Measurements from ENCODE around the gene NPR2. TPM values are rescaled to one million over a fixed set of nuclear protein-coding genes. Genes with fewer than 3 reads are reported as not detected.

The NPR2 gene
- total RNA-seq, 1 experiment from 2014 or later: 12.5 TPM

DNA sequence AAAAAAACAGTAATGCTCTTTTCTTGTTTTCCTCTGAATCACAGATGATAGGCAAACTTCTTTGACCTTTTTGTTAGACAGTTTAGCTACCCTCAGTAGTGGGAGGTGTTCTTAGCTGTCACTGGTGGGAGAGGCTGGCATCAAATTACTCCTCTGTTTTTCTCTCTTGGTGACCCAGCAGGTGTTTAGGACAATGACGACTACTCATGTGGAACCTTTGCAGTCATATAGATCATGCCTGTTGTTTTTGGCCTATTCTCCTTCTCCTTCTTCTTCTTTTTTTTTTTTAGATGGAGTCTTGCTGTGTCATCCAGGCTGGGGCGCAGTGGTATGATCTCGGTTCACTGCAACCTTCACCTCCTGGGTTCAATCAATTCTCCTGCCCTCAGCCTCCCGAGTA, 15.4 kb upstream of the NPR2 start:
- no peak overlapping the region for H3K4me2 ChIP-seq (ENCODE audit: insufficient read depth, insufficient read length, low read length)
- no peak overlapping the region for H2BK5ac ChIP-seq (ENCODE audit: insufficient read length, low read length)
- H4K5ac ChIP-seq (ENCODE audit: insufficient read length, low read depth, low read length): no peak overlapping the region
- no peaks in the 10 kb centered on the region for H3K27me3 Mint-ChIP-seq (ENCODE audit: low read depth)
- peaks cover 4% of the 10 kb centered on the region; the same call in 1 of the 2 replicates for H3K4me1 ChIP-seq (ENCODE audit: insufficient read depth, low read length)
- peaks cover 0 to 5% (median 0%) of the 10 kb centered on the region in 3 experiments; a peak in 3 of 7 replicates for H3K36me3 Mint-ChIP-seq (ENCODE audit: insufficient read depth in 1 of 3, low read depth in 3 of 3)
- no peak overlapping the region for H2BK12ac ChIP-seq (ENCODE audit: insufficient read length, low read depth, low read length)
- H2BK15ac ChIP-seq (ENCODE audit: low read depth, low read length): no peak overlapping the region
- no peak overlapping the region for H3K27ac ChIP-seq (ENCODE audit: insufficient read length, low read depth, low read length)
- H3K4me3 Mint-ChIP-seq: no peak overlapping the region
- WGBS (ENCODE audit: extremely low coverage, insufficient read length, low lambda C conversion rate): no CpG with 5 or more reads among the region's 4 CpGs
- no peak overlapping the region for H3K4ac ChIP-seq (ENCODE audit: low read depth, low read length)
- H4K20me1 ChIP-seq (ENCODE audit: control insufficient read depth, insufficient read depth, insufficient read length): no peaks in the 10 kb centered on the region
- no peak overlapping the region for H2BK20ac ChIP-seq (ENCODE audit: low read depth, low read length, poor library complexity, severe bottlenecking)
- no peaks in the 10 kb centered on the region for H3K23me2 ChIP-seq (ENCODE audit: insufficient read length, low read depth, low read length, poor library complexity, severe bottlenecking)
- TF ChIP-seq, protein P1, sequence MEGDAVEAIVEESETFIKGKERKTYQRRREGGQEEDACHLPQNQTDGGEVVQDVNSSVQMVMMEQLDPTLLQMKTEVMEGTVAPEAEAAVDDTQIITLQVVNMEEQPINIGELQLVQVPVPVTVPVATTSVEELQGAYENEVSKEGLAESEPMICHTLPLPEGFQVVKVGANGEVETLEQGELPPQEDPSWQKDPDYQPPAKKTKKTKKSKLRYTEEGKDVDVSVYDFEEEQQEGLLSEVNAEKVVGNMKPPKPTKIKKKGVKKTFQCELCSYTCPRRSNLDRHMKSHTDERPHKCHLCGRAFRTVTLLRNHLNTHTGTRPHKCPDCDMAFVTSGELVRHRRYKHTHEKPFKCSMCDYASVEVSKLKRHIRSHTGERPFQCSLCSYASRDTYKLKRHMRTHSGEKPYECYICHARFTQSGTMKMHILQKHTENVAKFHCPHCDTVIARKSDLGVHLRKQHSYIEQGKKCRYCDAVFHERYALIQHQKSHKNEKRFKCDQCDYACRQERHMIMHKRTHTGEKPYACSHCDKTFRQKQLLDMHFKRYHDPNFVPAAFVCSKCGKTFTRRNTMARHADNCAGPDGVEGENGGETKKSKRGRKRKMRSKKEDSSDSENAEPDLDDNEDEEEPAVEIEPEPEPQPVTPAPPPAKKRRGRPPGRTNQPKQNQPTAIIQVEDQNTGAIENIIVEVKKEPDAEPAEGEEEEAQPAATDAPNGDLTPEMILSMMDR (conservative IDR thresholded peaks at IDR 0.05): no peak
- no peak overlapping the region; a peak in 1 of 7 replicates for H3K27ac Mint-ChIP-seq
- no peak overlapping the region for H4K91ac ChIP-seq (ENCODE audit: insufficient read length, low read depth, low read length)
- no peak overlapping the region for H3K14ac ChIP-seq (ENCODE audit: insufficient read depth, low read length)
- no peak for DNase-seq
- no peaks in the 10 kb centered on the region for H3K9me3 Mint-ChIP-seq
- no peak overlapping the region for H4K8ac ChIP-seq (replicated peaks; ENCODE audit: insufficient read length, low read depth, low read length)
- no peak overlapping the region for H2AK5ac ChIP-seq (ENCODE audit: insufficient read length, low read length)
- H3K79me2 ChIP-seq (ENCODE audit: insufficient read depth, low read length): no peaks in the 10 kb centered on the region
- no peaks in the 10 kb centered on the region for H3K79me1 ChIP-seq (ENCODE audit: insufficient read depth, low read depth, low read length, poor library complexity, severe bottlenecking)
- H3T11ph ChIP-seq (ENCODE audit: low read length): no peak overlapping the region
- H3K23ac ChIP-seq (ENCODE audit: insufficient read length, low read depth, low read length): no peak overlapping the region
- H3K4me1 Mint-ChIP-seq: peaks cover 15 to 19% of the 10 kb centered on the region in 2 experiments
- H3K56ac ChIP-seq (ENCODE audit: insufficient read length, low read depth, low read length): no peak overlapping the region
- no peak overlapping the region for H2AFZ ChIP-seq (ENCODE audit: low read length)
- H3K18ac ChIP-seq (ENCODE audit: insufficient read length, low read depth, low read length): no peak overlapping the region
- no peak overlapping the region for H2BK120ac ChIP-seq (ENCODE audit: low read depth, low read length, poor library complexity, severe bottlenecking)
- H3K27me3 ChIP-seq (ENCODE audit: insufficient read depth, low read length): no peaks in the 10 kb centered on the region
- H3K9ac ChIP-seq (ENCODE audit: extremely low read depth, insufficient read length, low read length): no peak overlapping the region
- no peaks in the 10 kb centered on the region for H3K9me3 ChIP-seq (ENCODE audit: control insufficient read depth, low read depth, low read length)
